Duodenal mucosa (tissue), 2 donors: ENCODE measurements around the gene NMUR1.
A peak's percentile ranks its signal among the peaks of the same experiment; 100 is the strongest.

Source experiments
- H3K27ac ChIP-seq: one replicate; pipeline ENCODE4 v1.7.0; 2013; ENCODE audit warnings: low read depth, low read length
- H3K27me3 ChIP-seq, 2 donors: one replicate each; pipeline ENCODE4 v1.7.0; 2013; ENCODE audit warnings: low read length in 2 of 2, control low read depth in 1 of 2; ENCODE audit not compliant: insufficient read depth in 2 of 2, control insufficient read depth in 1 of 2
- H3K36me3 ChIP-seq, 2 donors: one replicate each; pipeline ENCODE4 v1.7.0; 2013; ENCODE audit warnings: low read length in 2 of 2, control low read depth in 1 of 2; ENCODE audit not compliant: insufficient read depth in 2 of 2, control insufficient read depth in 1 of 2
- H3K4me1 ChIP-seq, 2 donors: one replicate each; pipeline ENCODE4 v1.7.0; 2013; ENCODE audit warnings: low read length in 2 of 2, control low read depth in 1 of 2; ENCODE audit not compliant: insufficient read depth in 2 of 2, control insufficient read depth in 1 of 2
- H3K4me3 ChIP-seq, 2 donors: one replicate each; pipeline ENCODE4 v1.7.0; 2013; ENCODE audit warnings: low read length in 2 of 2, low read depth in 1 of 2
- H3K9ac ChIP-seq, 2 donors: one replicate each; pipeline ENCODE4 v1.7.0; 2013; ENCODE audit warnings: low read length in 2 of 2, low read depth in 1 of 2
- H3K9me3 ChIP-seq, 2 donors: one replicate each; pipeline ENCODE4 v1.7.0; 2013; ENCODE audit warnings: low read length in 2 of 2, control low read depth in 1 of 2; ENCODE audit not compliant: control insufficient read depth in 1 of 2

The NMUR1 gene

GRCh38 chr2:231488331-231488730, 41.9 kb downstream of the NMUR1 start:
- Histone ChIP-seq H3K4me3 (no peak overlapping the region), H3K36me3 (no peaks in the 10 kb centered on the region), H3K9ac (no peak overlapping the region), H3K27ac (no peak overlapping the region), H3K9me3 (no peaks in the 10 kb centered on the region), H3K4me1 (no peaks in the 10 kb centered on the region), H3K27me3 (no peaks in the 10 kb centered on the region)

- H3K4me1 ChIP-seq, result peaks cover 0 to 3% of the 10 kb centered on the region in 2 donors
- no peak overlapping the region for H3K27ac ChIP-seq
- H3K36me3 ChIP-seq, result no peaks in the 10 kb centered on the region
- H3K9me3 ChIP-seq, result no peaks in the 10 kb centered on the region
- no peak overlapping the region for H3K4me3 ChIP-seq
- no peak overlapping the region for H3K9ac ChIP-seq
- no peaks in the 10 kb centered on the region for H3K27me3 ChIP-seq
Observed at GRCh38 chr2:231486851-231487596, 43.2 kb downstream of the NMUR1 start.

DNA sequence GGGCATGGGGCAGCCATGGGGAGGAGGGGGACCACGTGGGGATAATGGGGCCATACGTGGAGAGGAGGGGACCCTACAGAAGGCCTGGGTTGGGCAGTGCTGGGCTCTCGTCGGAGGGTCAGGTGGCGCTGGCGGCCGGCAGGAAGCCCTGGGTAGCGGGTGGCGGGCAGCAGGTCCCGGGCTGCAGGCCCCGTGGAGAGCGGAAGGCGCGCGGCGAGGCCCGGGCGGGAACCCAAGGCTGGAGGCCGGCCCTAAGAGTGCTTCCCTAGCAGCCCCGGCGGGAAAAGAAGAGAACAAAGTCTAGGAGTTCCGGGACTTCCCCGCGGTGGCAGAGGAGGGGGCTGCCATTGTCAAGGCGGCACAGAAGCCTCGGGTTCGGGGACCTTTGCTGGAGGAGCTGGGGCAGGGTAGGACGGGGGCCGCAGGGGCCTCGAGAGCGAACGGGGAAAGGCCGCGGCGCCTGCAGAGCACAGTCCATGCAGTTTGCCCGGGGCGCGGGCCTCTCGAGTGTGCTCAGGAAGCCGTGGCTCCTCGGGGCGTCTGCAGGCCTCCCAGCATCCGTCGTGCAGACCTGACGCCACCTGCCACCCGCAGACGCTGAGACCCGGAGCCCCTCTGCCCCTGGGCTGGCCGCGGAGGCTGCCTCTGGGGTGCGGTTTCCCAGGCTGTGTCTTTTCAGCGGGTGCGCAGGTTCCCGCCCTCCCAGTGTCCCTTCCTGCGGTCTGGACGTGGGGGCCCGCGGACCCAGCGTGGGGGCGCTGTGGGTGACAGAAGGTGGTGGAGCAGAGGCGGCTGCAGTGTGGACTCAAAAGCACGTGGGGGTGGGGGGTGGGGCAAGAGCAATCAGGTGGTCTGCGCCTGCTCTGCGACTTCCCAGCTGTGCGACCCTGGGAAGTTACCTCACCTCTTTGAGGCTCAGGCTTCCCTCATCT, 46.6 kb downstream of the NMUR1 start:
- no peaks in the 10 kb centered on the region for H3K36me3 ChIP-seq
- no peaks in the 10 kb centered on the region for H3K27me3 ChIP-seq
- no peaks in the 10 kb centered on the region for H3K9me3 ChIP-seq
- H3K4me3 ChIP-seq, result peak overlapping the region; percentile 71 to 83
- peaks cover 0 to 3% of the 10 kb centered on the region in 2 donors for H3K4me1 ChIP-seq
- H3K9ac ChIP-seq, result peak overlapping the region; percentile 68 to 81
- peak overlapping the region; percentile 70 for H3K27ac ChIP-seq

DNA sequence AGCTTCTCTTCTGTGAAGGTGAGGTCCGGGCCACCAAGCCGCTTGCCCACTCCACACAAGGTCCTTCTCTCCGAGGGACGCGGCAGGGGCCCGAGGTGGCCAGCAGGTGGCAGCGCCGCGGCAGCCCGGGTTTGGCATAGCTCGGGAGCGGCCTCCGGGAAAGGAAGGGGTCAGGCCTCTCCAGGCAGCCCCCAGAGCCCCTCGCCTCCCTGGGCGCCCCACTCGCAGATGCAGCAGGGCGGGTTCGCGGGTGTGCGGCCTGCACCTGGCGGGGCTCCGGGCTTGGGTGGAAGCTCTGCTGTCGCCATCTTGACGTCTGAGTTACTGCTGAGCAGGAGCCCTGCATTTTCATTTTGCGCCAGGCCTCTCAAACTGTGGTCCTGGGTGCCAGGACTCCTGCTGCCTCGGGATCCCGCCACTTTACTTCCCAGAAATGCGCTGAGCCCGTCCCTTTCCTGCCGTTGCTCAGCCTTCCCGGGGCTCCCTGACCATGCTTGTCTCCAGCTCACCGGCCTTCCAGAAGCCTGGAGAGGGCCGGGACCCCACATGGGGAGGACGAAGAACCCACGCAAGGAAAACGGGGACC, 47.3 kb downstream of the NMUR1 start:
- peak overlapping the region; percentile 70 for H3K27ac ChIP-seq
- H3K4me1 ChIP-seq, result peaks cover 0 to 3% of the 10 kb centered on the region in 2 donors
- no peaks in the 10 kb centered on the region for H3K27me3 ChIP-seq
- no peaks in the 10 kb centered on the region for H3K9me3 ChIP-seq
- no peaks in the 10 kb centered on the region for H3K36me3 ChIP-seq
- H3K4me3 ChIP-seq, result peak overlapping the region; percentile 71 to 83
- peak overlapping the region; percentile 68 to 81 for H3K9ac ChIP-seq

DNA sequence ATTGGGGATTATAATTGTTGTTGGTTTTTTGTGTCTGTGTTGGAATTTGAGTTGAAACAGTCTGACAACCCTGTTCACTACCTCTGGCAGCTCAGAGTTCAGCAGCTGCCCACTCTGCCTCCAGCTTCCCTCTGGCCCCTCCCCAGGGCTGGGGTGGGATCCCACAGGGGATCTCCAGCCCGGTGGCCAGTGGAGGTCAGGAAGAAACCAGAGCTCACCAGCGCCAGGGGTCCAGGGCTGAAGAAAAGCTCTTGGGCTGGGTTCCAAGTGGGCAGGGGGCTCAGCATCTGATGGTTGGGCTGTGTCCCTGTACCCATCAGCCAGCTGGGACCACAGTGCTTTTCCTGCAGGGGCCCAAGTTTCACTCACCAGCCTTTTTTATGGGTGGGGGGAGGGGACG, 49.5 kb downstream of the NMUR1 start:
- Histone ChIP-seq H3K9ac (no peak overlapping the region), H3K27ac (no peak overlapping the region), H3K9me3 (no peaks in the 10 kb centered on the region), H3K4me1 (peaks cover 0 to 3% of the 10 kb centered on the region in 2 donors), H3K36me3 (no peaks in the 10 kb centered on the region), H3K4me3 (no peak overlapping the region), H3K27me3 (no peaks in the 10 kb centered on the region)

DNA sequence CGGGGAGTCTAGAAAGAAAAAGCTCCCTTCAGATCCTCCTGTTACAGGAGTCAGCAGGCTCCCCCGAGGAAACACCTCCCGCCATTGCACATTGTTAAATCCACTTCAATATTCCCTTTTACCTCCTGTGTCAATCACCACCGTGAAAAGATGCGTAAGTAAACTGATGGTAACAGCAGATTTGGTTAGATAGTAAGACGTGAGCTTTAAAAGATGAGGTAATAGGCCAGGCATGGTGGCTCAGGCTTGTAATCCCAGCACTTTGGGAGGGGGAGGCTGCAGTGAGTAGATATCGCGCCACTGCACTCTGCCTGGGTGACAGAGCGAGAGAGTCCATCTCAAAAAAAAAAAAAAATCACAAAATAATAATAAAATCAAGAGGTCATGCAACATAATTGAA, 50.8 kb downstream of the NMUR1 start:
- H3K27me3 ChIP-seq, result no peaks in the 10 kb centered on the region
- no peak overlapping the region for H3K9ac ChIP-seq
- no peak overlapping the region for H3K27ac ChIP-seq
- H3K4me3 ChIP-seq, result no peak overlapping the region
- no peaks in the 10 kb centered on the region for H3K9me3 ChIP-seq
- no peaks in the 10 kb centered on the region for H3K36me3 ChIP-seq
- peaks cover 0 to 3% of the 10 kb centered on the region in 2 donors for H3K4me1 ChIP-seq

GRCh38 chr2:231476920-231477319, 53.3 kb downstream of the NMUR1 start:
- H3K27ac ChIP-seq, result no peak overlapping the region

GRCh38 chr2:231475965-231476364, 54.3 kb downstream of the NMUR1 start:
- no peak overlapping the region for H3K27ac ChIP-seq
- no peaks in the 10 kb centered on the region for H3K9me3 ChIP-seq
- no peaks in the 10 kb centered on the region for H3K4me1 ChIP-seq
- no peak overlapping the region for H3K4me3 ChIP-seq
- no peaks in the 10 kb centered on the region for H3K27me3 ChIP-seq
- no peak overlapping the region for H3K9ac ChIP-seq
- H3K36me3 ChIP-seq, result no peaks in the 10 kb centered on the region

More at GRCh38 chr2:231476920-231477319, 53.3 kb downstream of the NMUR1 start:
- no peaks in the 10 kb centered on the region for H3K9me3 ChIP-seq
- no peak overlapping the region for H3K9ac ChIP-seq
- H3K36me3 ChIP-seq, result no peaks in the 10 kb centered on the region
- no peak overlapping the region for H3K4me3 ChIP-seq
- no peaks in the 10 kb centered on the region for H3K27me3 ChIP-seq
- no peaks in the 10 kb centered on the region for H3K4me1 ChIP-seq
